ENCODE measurements around the gene NUDT4B.
"Not testable (repeated sequence)": the region's sequence is repeated elsewhere in the genome, so short reads cannot be mapped to it uniquely, and the experiment has no call there.

- TF ChIP-seq POLR2A, CTCF (IDR thresholded peaks at IDR 0.05): not testable (repeated sequence)
Measured at GRCh38 chr1:148773690-148774089, 25.1 kb downstream of the NUDT4B start.

All from transverse colon (tissue), 3 donors.